HG02759 (cell line): ENCODE measurements around the gene TRIP11.
A peak's percentile ranks its signal among the peaks of the same experiment; 100 is the strongest.

ENCODE experiments used
- ATAC-seq: cut with Tn5 transposase; IDR thresholded peaks from one replicate; pipeline ENCODE4 v1.9.1; 2021; ENCODE audit warnings: mild to moderate bottlenecking, moderate library complexity; ENCODE audit not compliant: unreplicated experiment

The TRIP11 gene

GRCh38 chr14:92012121-92012748 is 27.6 kb downstream of the TRIP11 start:
- no peak for ATAC-seq

GRCh38 chr14:92010644-92011043 is 29.2 kb downstream of the TRIP11 start:
- ATAC-seq: no peak

GRCh38 chr14:92009604-92010003 is 30.3 kb downstream of the TRIP11 start:
- no peak for ATAC-seq

- ATAC-seq: no peak
Observed at GRCh38 chr14:92005019-92005418, 34.8 kb downstream of the TRIP11 start.

GRCh38 chr14:92004062-92004461 is 35.8 kb downstream of the TRIP11 start:
- no peak for ATAC-seq

DNA sequence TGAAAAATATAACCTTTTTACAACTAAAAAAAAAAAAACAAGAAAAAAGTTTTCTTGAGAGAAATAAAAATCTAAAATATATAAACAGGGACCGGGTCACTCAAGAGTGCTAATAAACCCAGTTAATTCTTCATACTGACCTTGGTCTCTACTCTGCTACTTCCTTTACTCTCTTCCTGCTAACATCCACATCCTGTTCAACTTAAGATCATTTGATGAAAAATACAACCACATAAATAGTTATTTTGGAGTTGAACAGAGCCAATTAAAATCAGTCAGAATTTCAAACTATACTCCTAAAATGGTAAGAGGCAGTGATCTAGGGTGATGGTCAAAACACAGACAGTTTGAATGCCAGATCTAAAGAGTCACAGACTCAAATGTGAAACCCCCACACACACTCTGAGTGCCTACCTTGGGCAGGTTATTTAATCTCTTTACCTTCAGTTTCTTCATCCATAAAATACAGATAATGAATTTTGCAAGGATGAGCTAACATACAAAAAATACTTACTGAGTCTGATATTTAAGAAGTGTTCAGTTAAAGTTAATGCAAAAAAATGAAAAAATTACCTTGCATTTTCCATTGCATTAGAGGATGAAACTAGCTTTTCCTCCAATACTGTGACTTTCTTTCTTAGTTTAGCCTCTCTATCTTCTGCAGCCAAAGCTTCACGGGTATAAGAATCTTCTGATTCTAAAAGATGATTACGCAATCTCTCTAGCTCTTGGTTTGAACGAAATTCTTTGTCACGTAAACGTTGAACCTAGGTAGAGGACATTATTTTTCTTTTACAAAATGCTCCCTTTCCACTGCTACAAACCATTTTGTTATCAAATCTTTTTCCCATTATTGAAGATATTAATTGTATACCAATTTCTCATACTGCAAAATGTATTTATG is 40.9 kb downstream of the TRIP11 start:
- ATAC-seq: no peak

- ATAC-seq: no peak
Observed at GRCh38 chr14:91997492-91997891, 42.4 kb downstream of the TRIP11 start.

DNA sequence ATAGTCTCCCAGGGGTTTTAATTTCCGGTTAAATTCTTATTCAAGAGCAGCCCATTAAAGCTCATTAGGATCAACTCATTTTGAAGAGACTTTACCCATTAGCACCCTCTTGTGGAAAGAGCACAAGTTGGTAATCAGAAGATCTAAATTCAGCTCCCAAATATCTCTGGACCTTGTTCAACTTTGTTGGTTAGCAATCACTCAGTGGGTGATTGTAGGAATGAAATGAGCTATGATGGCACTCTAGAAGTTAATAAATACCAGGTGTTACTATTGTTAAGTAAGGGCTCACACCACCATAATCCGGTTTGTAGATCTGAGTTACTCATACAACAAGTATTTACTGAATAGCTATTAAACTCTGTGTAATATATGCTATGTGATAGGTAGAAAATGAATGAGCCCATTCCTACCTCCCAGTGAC is 42.9 kb downstream of the TRIP11 start:
- no peak for ATAC-seq

- no peak for ATAC-seq
Observed at GRCh38 chr14:91987192-91987591, 52.7 kb downstream of the TRIP11 start.

GRCh38 chr14:91985521-91986255 is 54.2 kb downstream of the TRIP11 start:
- ATAC-seq: no peak

- ATAC-seq: no peak
Observed at GRCh38 chr14:91985008-91985407, 54.9 kb downstream of the TRIP11 start.

DNA sequence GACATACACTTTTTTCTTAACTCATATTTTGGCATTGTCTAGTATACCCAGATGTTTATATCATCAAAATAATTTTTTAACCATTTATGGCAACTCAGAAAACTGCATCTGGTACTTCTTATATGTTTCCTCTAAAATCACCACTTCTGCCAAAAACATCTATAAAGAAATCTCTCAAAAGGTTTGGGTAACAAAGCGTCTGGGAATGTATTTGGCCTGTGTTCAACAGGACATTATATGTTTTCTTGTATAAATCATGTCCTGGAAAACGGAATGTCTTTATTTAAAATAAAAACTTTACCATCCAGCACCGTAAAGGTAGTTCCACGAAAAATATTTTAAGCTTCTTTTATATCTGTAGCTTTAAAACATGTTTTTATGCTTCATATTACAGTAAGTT is 56.3 kb downstream of the TRIP11 start:
- ATAC-seq: no peak

GRCh38 chr14:91980157-91980556 is 59.7 kb downstream of the TRIP11 start:
- ATAC-seq: peak; percentile 86

DNA sequence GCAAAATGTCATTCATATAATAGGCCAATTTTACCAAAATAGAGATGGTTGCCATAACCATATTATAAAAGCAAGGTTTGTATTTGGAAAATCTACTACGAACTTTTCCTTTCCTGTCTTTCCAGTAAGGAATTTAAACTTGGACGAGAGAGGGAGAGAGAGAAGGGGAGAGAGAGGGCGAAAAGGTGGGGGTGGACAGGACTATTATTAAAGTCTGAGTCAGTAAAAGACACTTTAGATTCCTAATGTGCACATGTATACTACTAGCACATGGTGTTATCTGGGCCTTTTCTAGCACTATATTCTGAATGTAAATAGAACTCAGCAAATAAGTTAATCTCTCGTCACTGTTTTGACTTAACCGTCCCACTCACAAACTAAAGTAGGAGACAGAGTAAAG is 62.0 kb downstream of the TRIP11 start:
- ATAC-seq: no peak

DNA sequence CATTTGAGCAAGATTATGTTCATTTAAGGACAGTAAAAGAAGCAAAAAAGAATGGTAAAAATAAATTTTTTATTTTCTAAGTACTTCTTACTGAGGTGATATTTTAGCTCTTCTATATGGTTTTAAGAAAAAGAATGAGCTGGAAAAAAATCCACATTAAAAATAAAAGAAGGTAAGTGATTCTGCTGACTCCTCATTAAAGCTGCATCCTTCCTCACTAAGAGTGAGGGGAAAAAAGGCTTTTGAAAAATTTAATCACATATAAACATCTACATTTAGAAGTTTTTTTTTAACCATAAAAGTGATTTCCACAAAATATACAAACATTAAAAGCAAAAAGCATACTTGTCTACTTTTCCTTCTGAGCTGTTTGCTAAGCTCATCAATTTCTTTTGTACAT is 64.1 kb downstream of the TRIP11 start:
- ATAC-seq: no peak

DNA sequence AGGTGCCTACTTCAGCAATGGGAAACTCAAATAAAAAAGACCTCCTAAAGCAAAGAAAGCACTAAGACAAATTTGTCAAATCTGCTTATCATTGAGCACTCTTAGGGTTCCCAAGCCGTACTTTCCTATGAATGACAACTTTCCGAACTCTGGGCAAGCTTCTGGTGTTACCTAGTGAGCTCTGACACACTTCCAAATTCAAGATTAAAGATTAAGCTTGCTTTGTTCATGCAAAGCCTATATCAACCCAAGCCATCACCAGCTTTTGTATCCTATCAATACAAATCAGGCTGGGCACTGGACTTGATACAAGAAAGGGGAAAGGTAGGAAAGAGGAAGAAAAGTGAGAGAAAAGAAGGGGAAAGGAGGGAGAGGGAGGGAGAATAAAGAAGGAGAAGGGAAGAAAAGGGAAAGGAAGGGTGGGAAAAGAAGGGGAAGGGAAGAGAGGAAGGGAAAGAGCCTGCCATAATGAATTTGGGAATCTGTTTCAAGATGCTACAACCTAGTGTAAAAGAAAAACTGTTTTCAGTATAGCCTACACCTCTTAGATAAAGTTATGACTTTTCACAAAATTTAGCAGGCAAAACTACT is 68.6 kb downstream of the TRIP11 start:
- no peak for ATAC-seq

DNA sequence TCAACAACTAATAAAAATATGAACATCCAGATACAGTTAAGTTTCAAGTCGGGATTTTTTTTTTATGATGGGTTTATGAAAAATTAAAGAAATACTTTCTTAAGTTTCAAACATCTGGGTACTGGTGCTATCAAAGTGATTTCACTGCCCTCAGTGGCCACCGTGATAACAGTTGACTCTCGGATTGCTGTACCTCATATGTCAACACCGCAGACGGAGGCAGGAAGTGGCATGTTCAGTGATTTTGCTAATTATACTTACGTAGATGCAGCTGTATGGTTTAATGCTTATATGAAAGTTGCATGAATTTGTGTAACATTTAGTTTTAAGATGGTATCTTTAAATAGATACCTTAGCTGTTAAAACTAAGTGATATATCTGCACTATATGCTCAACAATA is 71.6 kb downstream of the TRIP11 start:
- ATAC-seq: no peak

GRCh38 chr14:91964724-91965123 is 75.1 kb downstream of the TRIP11 start:
- ATAC-seq: no peak

DNA sequence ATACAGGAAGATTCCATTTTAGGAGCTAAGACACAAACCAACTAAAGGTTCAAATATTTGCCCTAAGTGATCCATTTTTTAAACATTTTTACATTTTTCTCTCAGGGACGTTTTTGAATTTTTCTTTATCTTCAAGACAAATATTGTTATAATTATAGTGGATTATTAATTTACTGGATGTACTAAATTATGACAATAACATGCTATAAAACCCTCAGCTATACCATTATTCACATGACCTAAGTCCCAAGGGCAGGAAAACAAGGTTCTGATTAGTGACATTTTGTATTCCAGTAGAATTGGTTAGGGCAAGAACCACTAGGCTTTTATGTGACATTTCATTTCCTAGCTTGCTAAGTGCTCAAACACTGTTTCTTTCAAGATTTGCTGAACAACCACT is 75.8 kb downstream of the TRIP11 start:
- no peak for ATAC-seq

GRCh38 chr14:91963465-91963864 is 76.4 kb downstream of the TRIP11 start:
- ATAC-seq: no peak
